ENCODE data around the gene VAV2. TPM values are rescaled to one million over a fixed set of nuclear protein-coding genes. Genes with fewer than 3 reads are reported as not detected.

VAV2 gene
- total RNA-seq, 1 donor from 2014 or later = 47.0 TPM

DNA sequence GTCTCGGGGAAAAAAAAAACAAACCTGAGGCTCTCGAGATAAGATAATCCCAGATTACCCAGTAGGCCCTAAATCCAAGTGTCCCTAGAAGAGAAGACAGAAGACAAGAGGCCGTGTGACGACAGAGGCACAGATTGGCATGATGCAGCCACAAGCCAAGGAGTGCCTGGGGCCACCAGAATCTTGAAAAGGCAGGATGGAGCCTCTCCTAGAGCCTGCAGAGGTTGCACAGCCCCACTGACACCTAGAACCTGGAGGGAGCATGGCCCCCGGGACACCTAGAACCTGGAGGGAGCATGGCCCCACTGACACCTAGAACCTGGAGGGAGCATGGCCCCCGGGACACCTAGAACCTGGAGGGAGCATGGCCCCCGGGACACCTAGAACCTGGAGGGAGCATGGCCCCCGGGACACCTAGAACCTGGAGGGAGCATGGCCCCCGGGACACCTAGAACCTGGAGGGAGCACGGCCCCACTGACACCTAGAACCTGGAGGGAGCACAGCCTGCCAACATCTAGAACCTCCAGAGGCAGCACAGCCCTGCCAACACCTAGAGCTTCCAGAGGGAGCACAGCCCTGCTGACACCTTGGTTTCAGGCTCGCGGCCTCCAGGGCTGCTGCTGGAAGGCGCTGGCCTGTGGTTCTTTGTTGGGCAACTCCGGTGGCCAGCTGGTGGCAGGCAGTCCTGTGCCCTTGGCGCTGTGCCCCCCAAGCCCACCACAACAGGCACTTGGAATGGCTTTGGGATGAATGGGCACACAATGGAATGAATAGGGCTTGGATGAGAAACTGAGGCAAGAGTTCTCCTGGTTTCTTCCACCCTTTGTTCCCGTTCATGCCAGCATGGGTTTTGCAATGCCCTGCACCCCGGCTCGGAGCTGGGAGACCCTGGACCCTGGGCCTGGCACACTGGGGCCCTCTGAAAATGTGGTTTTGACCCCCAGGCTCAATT, 39.2 kb downstream of the VAV2 start:
- no peak for DNase-seq (ENCODE audit: low read depth, low spot score)
- Mint-ChIP-seq H3K4me3 (no peak overlapping the region), H3K27me3 (ENCODE audit: low read depth) (no peaks in the 10 kb centered on the region), H3K9me3 (no peaks in the 10 kb centered on the region), H3K36me3 (ENCODE audit: low read depth) (no peaks in the 10 kb centered on the region), H3K4me1 (peaks cover 51% of the 10 kb centered on the region), H3K27ac (ENCODE audit: unreplicated experiment) (no peak overlapping the region)
- TF ChIP-seq, protein P1, sequence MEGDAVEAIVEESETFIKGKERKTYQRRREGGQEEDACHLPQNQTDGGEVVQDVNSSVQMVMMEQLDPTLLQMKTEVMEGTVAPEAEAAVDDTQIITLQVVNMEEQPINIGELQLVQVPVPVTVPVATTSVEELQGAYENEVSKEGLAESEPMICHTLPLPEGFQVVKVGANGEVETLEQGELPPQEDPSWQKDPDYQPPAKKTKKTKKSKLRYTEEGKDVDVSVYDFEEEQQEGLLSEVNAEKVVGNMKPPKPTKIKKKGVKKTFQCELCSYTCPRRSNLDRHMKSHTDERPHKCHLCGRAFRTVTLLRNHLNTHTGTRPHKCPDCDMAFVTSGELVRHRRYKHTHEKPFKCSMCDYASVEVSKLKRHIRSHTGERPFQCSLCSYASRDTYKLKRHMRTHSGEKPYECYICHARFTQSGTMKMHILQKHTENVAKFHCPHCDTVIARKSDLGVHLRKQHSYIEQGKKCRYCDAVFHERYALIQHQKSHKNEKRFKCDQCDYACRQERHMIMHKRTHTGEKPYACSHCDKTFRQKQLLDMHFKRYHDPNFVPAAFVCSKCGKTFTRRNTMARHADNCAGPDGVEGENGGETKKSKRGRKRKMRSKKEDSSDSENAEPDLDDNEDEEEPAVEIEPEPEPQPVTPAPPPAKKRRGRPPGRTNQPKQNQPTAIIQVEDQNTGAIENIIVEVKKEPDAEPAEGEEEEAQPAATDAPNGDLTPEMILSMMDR (conservative IDR thresholded peaks at IDR 0.05) = no peak

DNA sequence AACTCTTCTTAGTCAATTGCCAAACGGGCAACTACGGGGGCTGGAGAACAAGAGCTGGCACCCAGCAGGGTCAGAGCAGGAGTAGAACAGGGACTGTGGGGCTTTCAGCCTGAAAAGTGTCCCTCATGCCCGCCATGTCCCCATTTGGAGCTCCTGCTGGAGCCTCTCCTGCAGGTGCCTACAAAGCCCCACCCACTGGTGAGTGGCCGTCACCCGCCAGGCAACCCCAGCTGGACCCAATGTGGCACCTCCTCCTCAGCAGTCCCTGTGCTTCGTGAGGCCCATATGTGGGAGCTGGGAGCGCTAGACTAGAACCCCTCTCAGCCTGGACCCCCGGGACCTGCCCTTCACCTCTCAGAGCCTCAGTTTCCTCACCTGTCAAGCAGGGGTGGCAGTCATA, 40.9 kb downstream of the VAV2 start:
- no peaks in the 10 kb centered on the region for H3K9me3 Mint-ChIP-seq
- peaks cover 45% of the 10 kb centered on the region for H3K4me1 Mint-ChIP-seq
- TF ChIP-seq, protein P1 (conservative IDR thresholded peaks at IDR 0.05) = no peak
- H3K27me3 Mint-ChIP-seq (ENCODE audit: low read depth) = no peaks in the 10 kb centered on the region
- H3K27ac Mint-ChIP-seq (ENCODE audit: unreplicated experiment) = peak overlapping the region; percentile 64
- peak overlapping the region; percentile 76 for H3K4me3 Mint-ChIP-seq
- H3K36me3 Mint-ChIP-seq (ENCODE audit: low read depth) = no peaks in the 10 kb centered on the region
- DNase-seq (ENCODE audit: low read depth, low spot score) = no peak

GRCh38 chr9:133950629-133951111, 41.5 kb downstream of the VAV2 start:
- Mint-ChIP-seq H3K27ac (ENCODE audit: unreplicated experiment) (peak overlapping the region; percentile 64), H3K9me3 (no peaks in the 10 kb centered on the region), H3K27me3 (ENCODE audit: low read depth) (no peaks in the 10 kb centered on the region), H3K36me3 (ENCODE audit: low read depth) (no peaks in the 10 kb centered on the region), H3K4me1 (peaks cover 42% of the 10 kb centered on the region), H3K4me3 (peak overlapping the region; percentile 76)
- TF ChIP-seq, protein P1 (conservative IDR thresholded peaks at IDR 0.05) = no peak
- peak; percentile 39 for DNase-seq (ENCODE audit: low read depth, low spot score)

DNA sequence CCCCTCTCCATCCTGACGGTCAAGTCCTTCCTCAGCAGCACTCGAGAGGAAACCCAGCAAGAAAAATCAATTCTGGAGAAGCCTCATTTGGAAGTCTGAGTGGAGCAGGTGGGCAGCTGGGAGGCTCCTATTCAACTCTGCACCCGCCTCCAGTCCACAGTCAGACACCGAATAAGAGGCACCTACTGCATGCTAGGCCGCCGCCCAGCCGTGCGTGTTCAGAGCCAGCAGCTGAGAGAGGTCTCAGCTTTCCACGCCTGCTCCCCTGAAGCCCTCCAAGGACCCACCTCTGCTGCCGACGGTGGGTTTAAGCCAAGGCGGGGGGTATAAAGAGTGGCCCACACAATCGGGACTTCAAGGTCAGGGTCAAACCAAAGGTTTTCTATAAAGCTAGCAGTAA, 41.9 kb downstream of the VAV2 start:
- TF ChIP-seq, protein P1 (conservative IDR thresholded peaks at IDR 0.05) = no peak
- no peak for DNase-seq (ENCODE audit: low read depth, low spot score)
- no peak overlapping the region for H3K27ac Mint-ChIP-seq (ENCODE audit: unreplicated experiment)
- H3K36me3 Mint-ChIP-seq (ENCODE audit: low read depth) = no peaks in the 10 kb centered on the region
- no peaks in the 10 kb centered on the region for H3K27me3 Mint-ChIP-seq (ENCODE audit: low read depth)
- H3K4me3 Mint-ChIP-seq = peak overlapping the region; percentile 76
- peaks cover 43% of the 10 kb centered on the region for H3K4me1 Mint-ChIP-seq
- no peaks in the 10 kb centered on the region for H3K9me3 Mint-ChIP-seq

- DNase-seq (ENCODE audit: low read depth, low spot score) = no peak
- H3K4me1 Mint-ChIP-seq = peaks cover 42% of the 10 kb centered on the region
- H3K9me3 Mint-ChIP-seq = no peaks in the 10 kb centered on the region
- TF ChIP-seq, protein P1 (conservative IDR thresholded peaks at IDR 0.05) = no peak
- no peak overlapping the region for H3K27ac Mint-ChIP-seq (ENCODE audit: unreplicated experiment)
- H3K4me3 Mint-ChIP-seq = no peak overlapping the region
- no peaks in the 10 kb centered on the region for H3K27me3 Mint-ChIP-seq (ENCODE audit: low read depth)
- no peaks in the 10 kb centered on the region for H3K36me3 Mint-ChIP-seq (ENCODE audit: low read depth)
Measured at GRCh38 chr9:133949486-133950061, 42.5 kb downstream of the VAV2 start.
